ENCODE results near the gene GTF2I.
A peak's percentile ranks its signal among the peaks of the same experiment; 100 is the strongest.
"Not testable (repeated sequence)": the region's sequence is repeated elsewhere in the genome, so short reads cannot be mapped to it uniquely, and the experiment has no call there.

GTF2I gene

GRCh38 chr7:74773760-74774750, 116.5 kb downstream of the GTF2I start, which contains the start of gene NCF1:
TSS of gene NCF1 (plus strand) at chr7:74774011. CDS start at chr7:74774032, 21 bp downstream.
- DNase-seq (ENCODE audit: low spot score), result not testable (repeated sequence)

GRCh38 chr7:74775111-74775510, 117.6 kb downstream of the GTF2I start:
- DNase-seq (ENCODE audit: low spot score), result not testable (repeated sequence)

GRCh38 chr7:74779053-74779452, 121.5 kb downstream of the GTF2I start:
- not testable (repeated sequence) for DNase-seq (ENCODE audit: low spot score)

GRCh38 chr7:74781746-74782145, 124.2 kb downstream of the GTF2I start:
- not testable (repeated sequence) for DNase-seq (ENCODE audit: low spot score)

- DNase-seq (ENCODE audit: low spot score), result not testable (repeated sequence)
Observed at GRCh38 chr7:74783595-74783994, 126.1 kb downstream of the GTF2I start.

GRCh38 chr7:74788369-74789150, 131.0 kb downstream of the GTF2I start:
- peak; percentile 87 for DNase-seq (ENCODE audit: low spot score)

GRCh38 chr7:74789200-74789736, 131.8 kb downstream of the GTF2I start:
- not testable (repeated sequence) for DNase-seq (ENCODE audit: low spot score)

- not testable (repeated sequence) for DNase-seq (ENCODE audit: low spot score)
Observed at GRCh38 chr7:74797848-74798622, 140.5 kb downstream of the GTF2I start.

GRCh38 chr7:74798644-74799043, 141.1 kb downstream of the GTF2I start:
- DNase-seq (ENCODE audit: low spot score), result not testable (repeated sequence)
